CD4-positive, alpha-beta T cell treated with Interleukin-12 subunit alpha and Interleukin-12 subunit beta, for 1 hour (primary cell): ENCODE measurements around the gene SSC5D.

ENCODE experiments used
- DNase-seq: peaks from one replicate; pipeline ENCODE4 v3.0.0-alpha.2; 2020

SSC5D gene

DNA sequence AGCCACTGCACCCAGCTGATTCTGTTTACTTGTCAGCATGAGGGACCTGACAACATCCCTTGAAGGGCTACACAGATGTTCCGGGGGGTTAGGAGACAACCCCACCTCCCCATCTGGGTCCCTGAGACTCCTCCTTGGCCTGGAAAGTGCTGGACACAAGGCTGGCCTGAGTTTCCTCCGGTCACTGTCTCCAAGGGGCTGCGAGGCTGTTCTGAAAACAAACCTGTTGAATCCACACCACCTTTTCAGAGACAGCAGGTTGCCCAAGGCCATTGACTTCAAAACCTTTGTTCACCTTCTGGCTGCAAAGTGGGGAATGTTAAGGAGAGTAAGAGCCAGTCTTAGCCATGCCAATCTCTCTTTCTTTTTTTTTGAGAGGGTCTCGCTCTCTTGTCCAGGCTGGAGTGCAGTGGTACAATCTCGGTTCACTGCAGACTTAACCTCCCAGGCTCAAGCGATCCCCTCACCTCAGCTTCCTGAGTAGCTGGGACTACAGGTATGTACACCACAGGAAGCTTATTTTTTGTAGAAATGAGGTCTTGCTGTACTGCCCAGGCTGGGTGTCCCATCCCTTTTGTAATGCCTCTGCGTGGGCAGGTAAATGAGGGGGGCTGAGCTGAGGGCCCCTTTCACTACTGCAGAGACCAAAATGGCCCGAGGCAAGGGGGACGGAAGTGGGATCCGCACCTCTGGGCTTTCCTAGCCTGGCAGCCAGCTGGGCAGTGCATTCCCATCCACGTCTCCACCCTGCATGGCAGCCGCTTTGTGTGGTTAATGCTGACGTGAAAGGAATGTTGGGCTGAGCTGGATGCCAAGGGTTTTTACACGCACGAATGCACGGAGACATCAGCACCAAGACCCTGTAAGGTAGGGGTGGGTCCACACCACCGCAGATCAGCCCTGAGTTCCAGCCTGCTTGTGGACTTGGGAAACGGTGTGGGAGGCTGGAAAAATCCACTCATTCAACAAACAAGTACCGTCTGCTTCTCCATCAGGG lies 13.7 kb upstream of the SSC5D start:
- no peak for DNase-seq

DNA sequence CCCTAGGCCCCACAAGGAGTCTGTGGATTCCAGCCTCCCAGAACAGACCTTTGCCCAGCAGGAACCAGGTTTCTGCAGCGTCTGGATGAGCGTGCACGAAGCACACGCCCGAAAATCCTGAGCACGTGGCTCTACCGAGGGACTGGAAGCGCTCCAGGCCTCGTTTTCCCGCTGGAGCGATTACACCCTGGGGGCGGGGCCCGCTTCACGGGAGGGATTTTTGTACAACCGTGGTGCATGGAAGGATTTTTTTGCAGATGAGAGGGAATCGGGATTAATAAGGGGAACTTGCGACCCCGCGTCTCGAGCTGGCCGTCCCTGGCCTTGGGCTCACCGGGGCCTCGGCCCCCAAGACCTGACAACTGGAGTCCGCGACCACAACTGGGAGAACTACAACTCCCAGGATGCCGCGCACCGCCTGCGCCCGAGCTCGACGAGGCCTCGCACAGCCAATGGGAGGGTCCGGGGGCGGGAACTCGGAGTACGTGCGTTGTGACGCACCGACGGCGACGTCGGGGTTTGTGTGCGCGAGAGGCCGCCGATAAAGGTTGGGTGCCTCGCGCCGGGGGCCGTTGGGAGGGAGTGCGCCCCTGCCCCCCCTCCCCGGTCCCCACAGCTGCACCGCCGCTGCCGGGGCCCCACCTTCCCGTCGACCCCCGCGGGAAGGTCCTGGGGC lies 12.0 kb upstream of the SSC5D start, which contains the start of gene ZNF628:
Gene ZNF628, plus strand, starts transcription at position 518 of the 676 bp plus-strand sequence. CDS start 3,294 bp downstream, outside the sequence.
- peak; percentile 98 for DNase-seq

- no peak for DNase-seq
Observed at GRCh38 chr19:55477905-55478304, 10.3 kb upstream of the SSC5D start.

DNA sequence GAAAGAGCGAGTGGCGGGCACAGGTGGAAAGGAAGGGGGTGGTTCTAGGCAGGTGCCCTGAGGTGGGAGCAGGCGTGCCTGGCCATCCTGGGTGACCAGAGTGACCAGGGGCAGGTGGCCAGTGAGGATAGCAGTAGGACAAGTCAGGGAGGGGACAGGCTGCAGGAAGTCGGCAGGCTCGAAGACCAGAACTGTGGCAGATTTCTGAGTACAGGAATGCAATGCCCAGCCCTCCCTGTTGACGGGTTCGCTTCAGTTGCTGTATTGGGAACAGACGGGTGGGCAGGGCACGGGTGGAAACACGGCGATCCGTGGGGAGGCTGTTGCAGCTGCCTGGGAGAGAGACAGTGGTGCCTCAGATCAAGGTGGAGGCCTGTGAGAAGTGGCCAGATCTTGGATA lies 9.9 kb upstream of the SSC5D start:
- DNase-seq: no peak

GRCh38 chr19:55479045-55479444 lies 9.2 kb upstream of the SSC5D start:
- DNase-seq: no peak

- DNase-seq: no peak
Observed at GRCh38 chr19:55479451-55480230, 8.6 kb upstream of the SSC5D start.

DNA sequence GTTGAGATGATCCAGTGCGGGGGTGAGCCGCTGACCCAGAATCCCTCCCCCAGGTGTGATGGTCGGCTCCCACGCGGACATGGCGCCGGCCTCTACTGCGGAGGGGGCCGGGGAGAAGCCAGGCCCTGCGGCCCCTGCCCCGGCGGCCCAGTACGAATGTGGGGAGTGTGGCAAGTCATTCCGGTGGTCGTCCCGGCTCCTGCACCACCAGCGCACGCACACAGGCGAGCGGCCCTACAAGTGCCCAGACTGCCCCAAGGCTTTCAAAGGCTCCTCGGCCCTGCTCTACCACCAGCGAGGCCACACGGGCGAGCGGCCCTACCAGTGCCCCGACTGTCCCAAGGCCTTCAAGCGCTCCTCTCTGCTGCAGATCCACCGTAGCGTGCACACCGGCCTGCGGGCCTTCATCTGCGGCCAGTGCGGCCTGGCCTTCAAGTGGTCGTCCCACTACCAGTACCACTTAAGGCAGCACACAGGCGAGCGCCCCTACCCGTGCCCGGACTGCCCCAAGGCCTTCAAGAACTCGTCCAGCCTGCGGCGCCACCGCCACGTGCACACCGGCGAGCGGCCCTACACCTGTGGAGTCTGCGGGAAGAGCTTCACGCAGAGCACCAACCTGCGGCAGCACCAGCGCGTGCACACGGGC lies 7.0 kb upstream of the SSC5D start:
- no peak for DNase-seq

DNA sequence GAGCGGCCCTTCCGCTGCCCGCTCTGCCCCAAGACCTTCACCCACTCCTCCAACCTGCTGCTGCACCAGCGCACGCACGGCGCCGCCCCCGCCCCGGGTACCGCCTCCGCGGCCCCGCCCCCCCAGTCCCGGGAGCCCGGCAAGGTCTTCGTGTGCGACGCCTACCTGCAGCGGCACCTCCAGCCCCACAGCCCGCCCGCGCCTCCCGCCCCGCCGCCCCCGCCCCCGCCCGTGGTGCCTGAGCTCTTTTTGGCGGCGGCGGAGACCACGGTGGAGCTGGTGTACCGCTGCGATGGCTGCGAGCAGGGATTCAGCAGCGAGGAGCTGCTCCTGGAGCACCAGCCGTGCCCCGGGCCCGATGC lies 6.5 kb upstream of the SSC5D start:
- no peak for DNase-seq

DNA sequence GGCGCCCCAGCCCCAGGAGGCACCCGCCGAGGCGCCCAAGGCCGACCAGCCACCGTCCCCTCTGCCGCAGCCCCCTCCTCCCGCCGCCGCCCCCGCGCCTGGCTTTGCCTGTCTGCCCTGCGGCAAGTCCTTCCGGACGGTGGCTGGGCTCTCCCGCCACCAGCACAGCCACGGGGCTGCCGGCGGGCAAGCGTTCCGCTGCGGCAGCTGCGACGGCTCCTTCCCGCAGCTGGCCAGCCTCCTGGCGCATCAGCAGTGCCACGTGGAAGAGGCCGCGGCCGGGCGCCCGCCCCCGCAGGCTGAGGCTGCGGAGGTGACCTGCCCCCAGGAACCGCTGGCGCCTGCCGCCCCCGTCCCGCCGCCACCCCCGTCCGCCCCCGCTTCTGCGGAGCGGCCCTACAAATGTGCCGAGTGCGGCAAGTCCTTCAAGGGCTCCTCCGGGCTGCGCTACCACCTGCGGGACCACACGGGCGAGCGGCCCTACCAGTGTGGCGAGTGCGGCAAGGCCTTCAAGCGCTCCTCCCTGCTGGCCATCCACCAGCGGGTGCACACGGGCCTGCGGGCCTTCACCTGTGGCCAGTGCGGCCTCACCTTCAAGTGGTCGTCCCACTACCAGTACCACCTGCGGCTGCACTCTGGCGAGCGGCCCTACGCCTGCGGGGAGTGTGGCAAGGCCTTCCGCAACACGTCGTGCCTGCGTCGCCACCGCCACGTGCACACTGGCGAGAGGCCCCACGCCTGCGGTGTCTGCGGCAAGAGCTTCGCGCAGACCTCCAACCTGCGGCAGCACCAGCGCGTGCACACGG lies 5.9 kb upstream of the SSC5D start:
- no peak for DNase-seq

DNA sequence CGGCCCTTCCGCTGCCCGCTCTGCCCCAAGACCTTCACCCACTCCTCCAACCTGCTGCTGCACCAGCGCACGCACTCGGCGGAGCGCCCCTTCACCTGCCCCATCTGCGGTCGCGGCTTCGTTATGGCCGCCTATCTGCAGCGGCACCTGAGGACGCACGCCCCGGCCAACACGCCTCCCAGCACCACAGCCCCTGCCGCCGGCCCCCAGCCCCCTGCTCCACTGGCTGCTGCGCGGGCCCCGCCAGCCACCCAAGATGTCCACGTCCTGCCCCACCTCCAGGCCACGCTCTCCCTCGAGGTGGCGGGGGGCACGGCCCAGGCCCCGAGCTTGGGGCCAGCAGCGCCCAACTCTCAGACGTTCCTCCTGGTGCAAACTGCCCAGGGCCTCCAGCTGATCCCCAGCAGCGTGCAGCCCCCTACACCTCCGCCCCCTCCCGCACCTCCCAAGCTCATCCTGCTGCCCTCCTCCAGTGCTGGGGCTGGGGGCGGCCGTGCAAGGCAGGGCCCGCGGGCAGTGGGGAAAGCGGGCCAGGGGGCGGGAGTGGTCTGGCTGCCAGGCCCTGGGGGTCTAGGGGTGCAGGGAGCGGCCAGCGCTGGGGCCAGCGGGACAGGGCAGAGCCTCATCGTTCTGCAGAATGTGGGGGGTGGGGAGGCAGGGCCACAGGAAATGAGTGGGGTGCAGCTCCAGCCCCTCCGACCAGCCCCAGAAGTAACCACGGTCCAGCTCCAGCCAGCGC lies 5.1 kb upstream of the SSC5D start:
- DNase-seq: no peak

- no peak for DNase-seq
Observed at GRCh38 chr19:55483706-55484592, 4.3 kb upstream of the SSC5D start.

DNA sequence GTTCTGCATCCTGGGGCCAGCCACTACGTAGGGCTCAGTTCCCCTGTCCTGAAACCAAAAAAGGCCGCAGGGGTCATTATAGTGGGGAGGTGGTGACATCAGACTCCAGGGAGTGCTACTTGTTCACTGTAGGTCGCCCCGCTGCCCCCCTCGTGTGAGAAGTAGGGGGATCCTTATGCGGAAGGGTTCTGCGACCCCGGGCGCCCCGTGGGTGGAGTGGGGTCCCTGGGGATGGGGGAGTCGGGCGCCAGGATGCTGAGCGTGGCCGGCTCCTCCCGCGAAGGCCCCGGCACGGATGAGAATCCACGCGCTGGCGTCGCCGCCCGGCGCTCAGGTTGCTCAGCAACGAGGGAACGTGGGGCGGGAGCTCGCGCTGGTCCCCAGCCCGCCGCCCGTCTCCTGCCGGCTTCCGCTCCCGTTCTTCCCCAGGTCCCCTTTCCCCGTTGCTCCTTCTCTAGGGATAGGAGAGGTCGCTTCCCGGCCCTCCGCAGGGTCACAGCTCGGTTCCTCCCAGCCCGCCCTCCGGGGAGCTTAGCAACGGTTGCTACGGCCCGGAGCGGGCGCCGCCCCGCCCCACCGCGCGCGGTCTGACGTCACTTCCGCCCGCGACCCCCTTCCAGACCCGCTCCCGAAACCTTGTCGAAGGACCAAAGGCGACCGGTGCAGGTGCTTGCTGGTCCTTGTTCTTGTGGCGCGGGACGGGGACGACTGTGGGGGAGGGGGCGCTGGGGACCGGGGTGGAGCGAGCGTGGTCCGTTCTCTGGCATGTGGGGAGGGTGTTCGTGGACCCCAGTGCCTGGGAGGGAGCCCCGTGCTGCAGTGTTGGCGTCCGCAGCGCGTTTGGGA lies 3.4 kb upstream of the SSC5D start, which contains the start of gene NAT14:
Gene NAT14, plus strand, starts transcription at position 596 of the 846 bp plus-strand sequence. CDS start 521 bp downstream, outside the sequence.
- DNase-seq: peak; percentile 74

GRCh38 chr19:55485439-55486011 lies 2.7 kb upstream of the SSC5D start:
- DNase-seq: no peak

DNA sequence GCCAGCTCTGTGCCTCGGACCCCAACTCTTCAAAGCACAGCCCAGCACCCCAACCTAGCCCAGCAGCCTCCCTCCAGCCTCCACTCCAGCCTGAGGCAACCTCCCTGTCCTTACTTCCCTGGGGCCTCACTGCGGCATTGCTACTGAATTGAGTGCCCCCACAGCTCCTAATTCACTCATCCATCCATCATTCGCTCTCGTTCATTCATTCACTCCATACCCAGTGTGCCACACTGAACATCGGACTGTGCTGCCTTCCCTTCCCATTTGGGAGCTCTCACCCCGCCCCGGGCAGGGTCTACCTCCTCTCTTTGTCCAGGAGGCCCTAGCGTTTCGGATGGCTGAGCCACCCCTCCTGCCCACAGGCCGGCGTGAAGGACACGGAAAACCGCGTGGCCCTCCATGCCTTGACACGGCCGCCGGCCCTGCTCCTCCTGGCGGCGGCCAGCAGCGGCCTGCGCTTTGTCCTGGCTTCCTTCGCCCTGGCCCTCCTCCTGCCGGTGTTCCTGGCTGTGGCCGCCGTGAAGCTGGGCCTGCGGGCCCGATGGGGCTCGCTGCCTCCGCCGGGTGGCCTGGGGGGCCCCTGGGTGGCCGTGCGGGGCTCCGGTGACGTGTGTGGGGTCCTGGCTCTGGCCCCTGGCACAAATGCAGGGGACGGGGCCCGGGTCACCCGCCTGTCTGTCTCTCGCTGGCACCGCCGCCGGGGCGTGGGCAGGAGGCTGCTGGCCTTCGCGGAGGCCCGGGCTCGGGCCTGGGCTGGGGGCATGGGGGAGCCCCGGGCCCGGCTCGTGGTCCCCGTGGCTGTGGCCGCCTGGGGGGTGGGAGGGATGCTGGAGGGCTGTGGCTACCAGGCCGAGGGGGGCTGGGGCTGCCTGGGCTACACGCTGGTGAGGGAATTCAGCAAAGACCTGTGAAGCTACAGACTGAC lies 1.9 kb upstream of the SSC5D start:
- DNase-seq: no peak

GRCh38 chr19:55486971-55487923 lies 989 bp upstream of the SSC5D start:
- DNase-seq: no peak
